NCI-H345 treated with DMSO at 0.1 percent for 48 hours (cell line): Measurements from ENCODE around the gene DHX8.

Experiments used
- DNase-seq: peaks from one replicate; lab custom pipeline; 2025; ENCODE audit not compliant: unreplicated experiment; lab: John Stamatoyannopoulos, UW

Gene DHX8

DNA sequence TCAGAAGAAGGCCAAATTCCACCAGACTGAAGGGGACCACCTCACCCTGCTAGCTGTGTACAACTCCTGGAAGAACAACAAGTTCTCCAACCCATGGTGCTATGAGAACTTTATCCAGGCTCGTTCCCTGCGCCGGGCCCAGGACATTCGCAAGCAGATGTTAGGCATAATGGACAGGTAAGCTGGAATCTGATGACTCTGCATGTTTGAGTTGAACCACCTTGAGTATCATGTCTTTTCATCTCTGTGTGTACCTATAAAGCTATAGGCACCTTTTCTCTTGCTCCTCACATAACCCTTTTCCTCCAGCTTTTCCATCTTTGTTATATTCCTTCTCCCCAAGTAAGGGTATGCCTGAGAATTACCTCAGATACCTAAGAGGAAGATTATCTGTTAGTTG, 37.6 kb downstream of the DHX8 start:
- no peak for DNase-seq

DNA sequence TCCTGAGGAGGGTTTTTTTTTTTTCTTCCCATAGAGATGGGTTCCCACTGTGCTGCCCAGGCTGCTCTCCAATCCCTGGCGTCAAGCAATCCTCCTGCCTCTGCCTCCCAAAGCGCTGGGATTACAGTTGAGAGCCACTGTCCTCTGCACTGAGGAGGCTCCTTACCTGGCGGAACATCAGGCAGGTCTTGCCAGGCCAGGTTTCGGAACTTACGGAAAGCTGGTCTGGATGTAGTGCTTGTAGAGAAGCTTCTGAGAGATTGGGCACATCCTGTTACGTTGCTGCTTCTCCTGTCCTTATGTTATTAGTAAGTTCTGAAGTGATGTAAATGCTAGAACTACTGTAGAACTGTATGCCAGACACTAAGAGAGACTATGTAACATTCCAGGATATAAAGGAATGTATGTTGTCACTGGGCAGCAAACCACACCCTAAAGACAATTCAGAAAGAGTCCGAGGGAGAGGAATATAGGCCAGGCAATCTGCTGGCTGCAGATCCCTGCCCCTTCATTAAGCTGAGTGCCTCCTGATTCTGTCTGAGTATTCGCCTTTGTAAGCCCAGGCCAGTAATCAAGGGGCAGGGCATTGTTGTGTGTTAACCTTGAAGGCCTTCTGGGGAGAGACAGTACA, 41.3 kb downstream of the DHX8 start:
- DNase-seq, result no peak

- DNase-seq, result no peak
Observed at GRCh38 chr17:43526886-43527648, 43.3 kb downstream of the DHX8 start.

- DNase-seq, result no peak
Observed at GRCh38 chr17:43528319-43528987, 44.7 kb downstream of the DHX8 start.

GRCh38 chr17:43528988-43529814, 45.4 kb downstream of the DHX8 start:
- DNase-seq, result no peak

DNA sequence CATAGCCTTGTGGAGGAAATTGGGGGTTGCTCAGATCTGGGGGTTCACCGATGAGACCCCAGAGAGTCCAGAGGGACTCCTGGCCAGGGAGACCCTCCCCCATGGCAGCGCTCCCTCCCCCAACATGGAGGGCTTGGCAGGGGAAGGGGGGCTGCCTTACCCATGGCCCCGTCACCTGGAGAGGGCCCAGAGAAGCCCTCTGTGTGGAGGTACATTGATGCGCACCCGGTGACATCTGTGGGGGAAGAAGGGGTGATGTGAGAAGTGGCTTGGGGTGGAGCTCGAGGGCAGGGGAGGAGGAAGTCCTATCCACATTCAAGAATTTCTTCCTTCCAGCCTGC, 46.1 kb downstream of the DHX8 start:
- no peak for DNase-seq

DNA sequence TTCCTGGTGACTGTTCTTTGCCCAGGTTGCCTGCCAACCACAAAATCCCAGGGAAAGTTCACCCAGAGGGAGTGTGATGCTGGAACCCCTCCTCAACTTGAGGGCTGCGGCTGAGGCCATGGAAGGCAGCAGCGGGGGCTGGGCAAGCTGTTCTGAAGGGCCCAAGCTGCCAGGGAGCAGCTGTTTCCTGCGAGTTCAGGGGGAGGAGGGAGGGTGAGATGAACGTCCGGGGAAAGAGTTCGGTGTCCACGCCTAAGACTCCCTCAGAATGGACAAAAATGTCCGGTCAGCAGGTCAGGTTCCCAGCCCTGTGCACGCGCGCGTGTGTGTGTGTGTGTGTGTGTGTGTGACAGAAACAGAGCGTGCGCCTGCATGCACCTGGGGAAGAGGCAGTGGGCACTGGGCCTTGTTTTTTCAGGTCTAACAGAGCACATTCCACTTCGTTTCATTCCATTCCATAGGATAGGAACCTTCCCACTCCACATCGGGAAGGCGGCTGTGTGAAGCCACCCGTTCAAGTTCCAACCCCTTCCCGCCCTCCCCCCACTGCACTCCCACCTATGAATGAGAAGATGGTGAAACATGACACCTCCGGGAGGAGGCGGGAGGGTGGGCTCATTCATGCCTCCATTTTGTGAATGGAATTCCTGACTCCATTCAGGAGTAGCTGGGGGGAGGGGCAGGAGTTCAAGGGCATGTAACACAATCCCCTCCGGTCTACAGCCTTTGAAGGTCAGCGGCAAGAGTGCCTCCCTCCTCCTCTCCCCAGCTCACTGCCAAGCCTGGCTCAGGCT, 46.7 kb downstream of the DHX8 start:
- peak; percentile 26 for DNase-seq

- DNase-seq, result no peak
Observed at GRCh38 chr17:43531082-43531378, 47.3 kb downstream of the DHX8 start.

DNA sequence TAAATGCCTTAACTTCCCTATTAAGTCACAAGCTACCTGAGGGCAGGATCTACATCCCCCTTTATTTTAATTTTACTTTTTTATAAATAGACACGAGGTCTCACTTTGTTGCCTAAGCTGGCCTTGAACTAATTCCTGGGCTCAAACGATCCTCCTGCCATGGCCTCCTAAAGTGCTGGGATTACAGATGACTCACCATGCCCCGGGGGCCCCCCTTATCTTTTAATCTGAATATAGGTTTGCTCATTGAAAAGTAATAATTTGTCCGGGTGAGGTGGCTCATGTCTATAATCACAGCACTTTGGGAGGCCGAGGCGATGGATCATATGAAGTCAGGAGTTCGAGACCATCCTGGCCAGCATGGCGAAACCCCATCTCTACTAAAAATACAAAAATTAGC, 48.2 kb downstream of the DHX8 start:
- DNase-seq, result no peak

DNA sequence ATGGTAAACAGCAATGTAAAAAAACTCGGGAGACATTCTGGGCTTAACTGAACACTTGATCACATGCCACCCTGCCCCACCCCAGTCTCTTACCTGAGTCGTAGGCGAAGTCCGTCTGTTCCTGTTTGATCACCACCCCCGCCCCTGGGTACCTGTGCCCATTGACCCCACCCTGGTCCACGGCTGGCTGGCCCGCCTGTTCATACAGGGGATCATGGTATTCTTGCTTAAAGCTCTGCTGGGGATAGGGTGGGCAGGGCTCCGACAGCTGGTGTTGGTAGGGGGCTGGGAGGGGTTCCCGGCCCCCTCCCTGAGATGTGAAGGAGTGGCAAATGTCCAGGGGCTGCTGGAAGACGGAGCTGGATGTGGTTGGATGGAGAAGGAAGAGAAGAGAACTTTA, 48.8 kb downstream of the DHX8 start:
- no peak for DNase-seq

- no peak for DNase-seq
Observed at GRCh38 chr17:43533699-43534098, 49.9 kb downstream of the DHX8 start.

DNA sequence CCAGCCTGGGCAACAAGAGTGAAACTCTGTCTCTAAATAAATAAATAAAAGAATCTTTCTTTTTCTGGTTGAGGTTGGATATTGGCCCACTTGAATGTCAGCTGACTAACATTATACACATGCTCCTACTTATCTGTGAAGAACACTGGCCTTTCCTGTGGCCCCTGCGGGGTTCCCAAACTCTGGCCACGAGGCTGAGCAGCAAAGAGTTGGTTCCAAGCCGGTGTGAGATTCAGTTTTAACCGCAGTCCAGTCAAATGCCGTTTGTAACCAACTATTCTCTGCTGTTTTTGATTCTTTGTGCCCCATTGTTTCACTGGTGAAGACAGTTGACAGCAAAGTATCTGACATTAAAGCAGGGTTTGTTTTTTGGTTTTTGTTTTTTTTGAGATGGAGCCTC, 51.1 kb downstream of the DHX8 start:
- DNase-seq, result no peak

GRCh38 chr17:43536236-43536992, 52.6 kb downstream of the DHX8 start:
- no peak for DNase-seq

GRCh38 chr17:43540821-43541674, 57.3 kb downstream of the DHX8 start:
- DNase-seq, result no peak

DNA sequence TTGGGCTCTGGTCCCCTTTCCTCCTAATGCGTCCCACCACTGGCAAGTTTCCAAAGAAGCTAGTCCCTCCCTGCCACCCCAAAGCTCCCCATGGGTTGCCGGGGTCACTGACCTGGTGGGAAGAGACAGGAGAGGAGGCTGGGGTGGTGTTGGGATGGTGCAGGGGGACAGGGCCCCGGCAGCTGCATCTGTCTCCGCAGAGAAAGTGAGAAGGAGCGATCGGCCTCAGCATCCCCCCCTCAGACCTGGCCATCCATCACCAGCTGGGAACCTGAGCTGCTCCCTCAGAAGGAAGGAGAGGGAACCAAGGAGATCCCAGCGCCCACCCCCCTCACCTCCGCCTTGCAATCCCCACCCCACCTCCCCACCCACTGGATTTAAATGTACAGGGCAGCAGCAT, 59.1 kb downstream of the DHX8 start:
- no peak for DNase-seq

DNA sequence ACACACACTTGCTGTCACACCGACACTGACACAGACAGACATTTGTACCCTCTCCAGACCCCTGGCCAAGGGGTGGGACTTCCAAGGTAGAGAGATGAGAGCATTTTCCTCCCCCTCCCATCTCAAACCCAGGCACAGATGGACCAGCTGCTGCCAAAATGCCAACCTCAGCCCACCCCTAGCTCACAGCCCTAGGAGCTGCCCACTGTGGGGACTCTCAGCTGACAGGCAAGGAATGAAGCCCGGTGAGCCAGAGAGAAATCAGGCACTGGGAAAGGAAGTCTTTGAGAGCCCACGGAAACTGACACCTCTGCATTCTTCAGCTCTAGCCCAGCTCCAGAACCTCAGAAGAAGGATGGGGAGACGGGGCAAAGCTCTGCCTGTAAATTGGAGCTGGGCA, 59.5 kb downstream of the DHX8 start:
- no peak for DNase-seq

DNA sequence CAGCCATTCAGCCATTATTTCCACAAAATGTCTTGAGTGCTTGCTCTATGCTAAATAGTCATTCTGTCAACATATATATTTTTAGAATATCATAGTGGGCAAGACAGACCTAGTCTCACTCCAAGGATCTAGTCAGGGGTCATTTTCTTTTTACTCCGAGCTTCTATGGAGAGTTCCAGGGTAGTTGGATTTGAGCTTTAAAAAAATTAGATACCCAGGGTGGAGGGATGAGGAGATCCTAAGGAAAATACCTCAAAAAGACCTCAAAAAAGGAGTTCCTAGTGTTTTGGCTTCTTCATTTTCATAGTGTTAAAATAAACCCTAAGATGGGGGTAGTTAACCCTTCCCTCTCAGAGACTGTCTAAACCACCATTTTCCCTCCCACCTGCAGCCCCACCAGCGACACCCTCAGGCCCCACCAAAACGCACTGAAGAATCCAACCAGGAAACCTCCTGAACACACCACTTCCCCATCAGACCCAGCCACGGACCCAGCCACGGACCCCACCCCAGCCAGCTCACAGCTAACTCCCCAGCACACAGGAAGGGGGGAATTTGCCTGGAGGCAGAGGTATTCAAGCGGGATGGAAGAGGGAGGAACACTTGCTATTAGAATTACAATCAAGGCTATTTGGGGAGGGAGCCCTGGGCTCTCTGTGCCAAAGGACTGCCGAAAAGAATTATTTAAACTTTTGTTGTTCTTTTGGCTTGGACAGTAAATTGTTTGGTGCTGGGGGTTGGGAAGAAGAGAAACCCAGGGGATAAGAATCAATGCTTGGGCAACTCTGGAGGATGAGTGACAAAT, 60.2 kb downstream of the DHX8 start:
- DNase-seq, result no peak

DNA sequence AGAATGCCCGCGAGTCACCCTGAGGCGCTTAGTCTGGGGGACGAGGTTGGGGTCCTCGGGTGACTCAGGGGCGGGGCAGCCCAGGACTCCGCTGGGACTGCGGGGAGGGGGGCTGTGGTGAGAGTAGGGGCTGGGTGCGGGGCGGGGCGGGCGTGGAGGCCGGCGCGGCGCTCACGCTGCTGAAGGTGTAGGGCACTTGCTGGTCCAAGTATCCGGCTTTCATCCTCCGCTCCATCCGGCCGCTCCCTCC, 61.5 kb downstream of the DHX8 start:
- DNase-seq, result no peak
